ENCODE results near the gene PLAA. TPM values are rescaled to one million over a fixed set of nuclear protein-coding genes. Genes with fewer than 3 reads are reported as not detected.

PLAA gene
- total RNA-seq, 1 donor: 41.0 TPM

GRCh38 chr9:26937816-26938371, 9.1 kb downstream of the PLAA start:
- TF ChIP-seq CTCF (IDR thresholded peaks at IDR 0.05; ENCODE audit: insufficient read depth, low read depth, low read length): no peak

GRCh38 chr9:26935847-26936246, 11.2 kb downstream of the PLAA start:
- no peak overlapping the region for H3K4me3 ChIP-seq (ENCODE audit: low read depth, low read length)
- no peak for DNase-seq (ENCODE audit: low read depth)
- no peak for TF ChIP-seq CTCF (IDR thresholded peaks at IDR 0.05; ENCODE audit: insufficient read depth, low read depth, low read length)

More at GRCh38 chr9:26937816-26938371, 9.1 kb downstream of the PLAA start:
- no peak overlapping the region for H3K4me3 ChIP-seq (ENCODE audit: low read depth, low read length)
- no peak for DNase-seq (ENCODE audit: low read depth)

- no peak for DNase-seq (ENCODE audit: low read depth)
- H3K4me3 ChIP-seq (ENCODE audit: low read depth, low read length): no peak overlapping the region
- TF ChIP-seq CTCF (IDR thresholded peaks at IDR 0.05; ENCODE audit: insufficient read depth, low read depth, low read length): no peak
Measured at GRCh38 chr9:26928902-26929495, 18.0 kb downstream of the PLAA start.

GRCh38 chr9:26925609-26926008, 21.4 kb downstream of the PLAA start:
- no peak for DNase-seq (ENCODE audit: low read depth)
- no peak for TF ChIP-seq CTCF (IDR thresholded peaks at IDR 0.05; ENCODE audit: insufficient read depth, low read depth, low read length)
- no peak overlapping the region for H3K4me3 ChIP-seq (ENCODE audit: low read depth, low read length)

GRCh38 chr9:26919698-26920097, 27.3 kb downstream of the PLAA start:
- DNase-seq (ENCODE audit: low read depth): no peak
- TF ChIP-seq CTCF (IDR thresholded peaks at IDR 0.05; ENCODE audit: insufficient read depth, low read depth, low read length): no peak
- no peak overlapping the region for H3K4me3 ChIP-seq (ENCODE audit: low read depth, low read length)

GRCh38 chr9:26913138-26913668, 33.8 kb downstream of the PLAA start:
- DNase-seq (ENCODE audit: low read depth): no peak

More at GRCh38 chr9:26913138-26913668, 33.8 kb downstream of the PLAA start:
- TF ChIP-seq CTCF (IDR thresholded peaks at IDR 0.05; ENCODE audit: insufficient read depth, low read depth, low read length): no peak
- no peak overlapping the region for H3K4me3 ChIP-seq (ENCODE audit: low read depth, low read length)
